GM18502 (cell line): ENCODE results near the gene STAMBP.

ENCODE experiments used
- ATAC-seq: cut with Tn5 transposase; IDR thresholded peaks from one replicate; pipeline ENCODE4 v1.9.1; 2021; ENCODE audit warnings: mild to moderate bottlenecking; ENCODE audit not compliant: unreplicated experiment, poor library complexity

Gene STAMBP

GRCh38 chr2:73922681-73923080, 93.9 kb downstream of the STAMBP start:
- no peak for ATAC-seq
